ENCODE results near the gene CACNB3.
"Not testable (repeated sequence)": the region's sequence is repeated elsewhere in the genome, so short reads cannot be mapped to it uniquely, and the experiment has no call there.

The CACNB3 gene

DNA sequence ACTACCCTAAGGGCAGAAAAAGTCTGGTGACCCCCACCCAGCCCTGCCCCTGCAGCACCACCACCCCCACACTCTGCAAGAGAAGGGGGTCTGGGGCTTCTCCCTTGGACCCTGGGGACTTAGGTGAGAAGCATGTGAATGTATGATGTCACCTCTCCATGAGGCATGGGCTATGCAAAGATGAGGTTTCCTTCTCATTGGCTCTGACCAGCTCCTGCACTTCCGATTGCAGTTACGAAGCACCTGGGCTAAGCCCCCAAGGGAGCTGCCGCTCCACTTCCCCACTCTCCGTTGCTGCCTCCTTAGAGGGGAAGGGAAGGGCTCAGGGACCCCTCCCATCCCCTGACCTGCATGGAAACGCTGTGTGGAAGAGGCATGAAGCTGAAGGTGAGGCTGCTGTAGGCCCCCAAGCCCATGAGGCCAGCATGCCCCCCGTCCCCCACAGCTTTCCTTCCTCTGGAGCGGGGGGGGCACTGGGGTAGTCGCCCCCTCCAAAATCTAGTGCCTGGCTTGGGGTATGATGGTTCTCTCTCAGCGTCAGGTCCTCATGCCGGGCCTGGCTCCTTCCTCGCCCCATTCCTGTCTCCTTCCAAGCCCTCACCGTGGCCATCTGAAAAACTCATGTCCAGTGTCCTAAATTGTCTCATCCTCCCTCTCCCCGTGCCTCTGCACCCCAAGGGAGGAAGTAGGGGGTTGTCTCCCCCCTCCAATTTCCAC is 39.1 kb downstream of the CACNB3 start:
- no peak for DNase-seq

DNA sequence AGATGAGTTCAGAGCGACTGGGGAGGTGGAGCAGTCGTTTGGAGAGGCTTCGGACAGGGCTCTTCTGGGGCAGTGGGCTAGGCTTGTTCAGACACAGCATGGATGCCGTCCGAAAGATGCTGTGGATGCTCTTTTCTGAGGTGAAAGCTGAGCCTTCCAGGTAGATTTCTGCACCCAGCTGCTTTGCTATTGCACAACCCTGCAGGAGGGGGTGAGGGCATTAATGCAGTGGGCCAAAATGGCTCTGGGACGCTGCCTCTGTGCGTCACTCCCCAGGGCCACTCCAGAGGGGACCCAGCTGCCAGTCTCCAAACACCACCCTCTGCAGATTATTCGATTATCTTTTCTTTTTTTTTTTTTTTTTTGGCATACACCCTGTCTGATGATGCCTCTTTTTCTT is 39.7 kb downstream of the CACNB3 start:
- DNase-seq: no peak

DNA sequence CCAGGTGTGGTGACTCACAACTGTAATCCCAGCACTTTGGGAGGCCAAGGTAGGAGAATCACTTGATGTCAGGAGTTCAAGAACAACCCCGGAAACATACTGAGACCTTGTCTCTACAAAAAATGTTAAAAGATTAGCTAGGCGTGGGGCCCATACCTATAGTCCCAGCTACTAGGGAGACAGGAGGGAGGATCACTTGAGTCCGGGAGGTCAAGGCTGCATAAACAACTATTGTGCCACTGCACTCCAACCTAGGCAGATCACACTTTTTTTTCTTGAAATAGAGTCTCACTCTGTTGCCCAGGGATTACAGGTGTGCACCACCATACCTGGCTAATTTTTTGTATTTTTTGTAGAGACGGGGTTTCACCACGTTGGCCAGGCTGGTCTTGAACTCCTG is 41.3 kb downstream of the CACNB3 start:
- DNase-seq: no peak

DNA sequence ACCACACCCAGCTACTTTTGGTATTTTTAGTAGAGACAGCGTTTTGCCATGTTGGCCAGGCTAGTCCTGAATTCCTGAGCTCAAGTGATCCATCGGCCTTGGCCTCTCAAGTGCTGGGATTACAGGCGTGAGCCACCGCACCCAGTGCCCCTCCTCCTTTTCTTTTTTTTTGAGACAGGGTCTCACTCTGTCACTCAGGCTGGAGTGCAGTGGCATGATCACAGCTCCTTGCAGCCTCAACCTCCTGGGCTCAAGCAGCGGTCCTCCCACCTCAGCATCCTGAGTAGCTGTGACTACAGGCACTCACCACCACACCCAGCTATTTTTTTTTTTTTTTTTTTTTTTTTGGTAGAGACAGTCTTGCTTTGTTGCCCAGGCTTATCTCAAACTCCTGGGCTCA is 41.9 kb downstream of the CACNB3 start:
- DNase-seq: not testable (repeated sequence)

DNA sequence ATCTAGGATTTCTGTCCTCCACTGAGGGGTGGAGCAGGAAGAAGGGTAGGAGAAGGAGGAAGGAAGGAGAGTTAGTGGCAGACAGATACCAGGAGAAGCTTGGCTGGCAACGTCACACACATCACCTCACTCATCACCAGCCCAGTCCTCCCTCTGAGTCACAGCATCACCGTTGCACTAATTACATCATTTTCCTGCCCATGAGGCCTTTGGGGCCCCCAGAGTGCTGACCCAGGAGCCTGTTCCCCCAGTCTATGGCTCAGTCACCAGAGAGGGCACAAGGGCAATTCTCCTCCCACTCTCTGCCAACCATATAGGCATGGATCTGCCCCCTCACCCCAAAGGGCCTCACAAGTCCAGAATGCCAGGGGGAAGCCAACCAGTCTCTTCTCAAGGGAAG is 42.8 kb downstream of the CACNB3 start:
- DNase-seq: no peak

DNA sequence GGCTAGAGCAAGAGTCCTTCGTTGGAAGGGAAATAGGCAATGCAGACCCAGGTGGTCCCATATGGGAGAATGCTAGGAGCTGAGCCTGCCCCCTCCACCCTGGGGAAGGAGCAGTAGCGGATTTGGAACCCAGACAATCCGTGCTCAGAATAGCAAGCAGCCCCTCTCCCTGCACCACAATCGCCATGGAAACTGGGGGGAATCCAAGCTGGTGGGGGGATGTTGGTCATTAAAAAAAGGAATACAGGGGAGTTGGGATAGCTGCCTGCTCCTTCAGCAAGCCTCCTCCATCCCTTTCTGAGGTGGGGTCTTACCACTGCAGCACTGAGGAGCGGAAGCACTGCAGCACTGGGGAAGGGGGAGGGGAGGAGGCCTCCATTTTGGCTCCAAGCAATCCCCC is 44.5 kb downstream of the CACNB3 start:
- DNase-seq: no peak

DNA sequence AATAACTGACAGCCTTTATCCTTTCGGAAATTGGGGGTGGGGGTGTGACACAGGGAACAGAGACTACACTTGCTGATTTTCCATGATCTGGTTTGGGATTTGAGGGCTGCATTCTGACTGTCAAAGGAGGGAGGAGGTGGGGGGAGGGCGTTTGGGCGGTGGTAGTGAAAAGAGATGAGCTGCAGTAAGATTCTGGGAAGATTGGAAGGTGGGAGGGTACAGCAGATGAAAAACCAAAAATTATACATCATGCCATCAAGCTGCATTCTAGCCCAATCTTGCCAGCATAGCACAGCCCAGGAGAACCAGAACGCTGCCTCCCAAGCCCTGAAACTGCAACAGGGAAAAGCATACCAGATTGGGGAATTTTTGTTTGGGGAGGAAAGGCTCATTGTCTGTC is 45.0 kb downstream of the CACNB3 start:
- no peak for DNase-seq

DNA sequence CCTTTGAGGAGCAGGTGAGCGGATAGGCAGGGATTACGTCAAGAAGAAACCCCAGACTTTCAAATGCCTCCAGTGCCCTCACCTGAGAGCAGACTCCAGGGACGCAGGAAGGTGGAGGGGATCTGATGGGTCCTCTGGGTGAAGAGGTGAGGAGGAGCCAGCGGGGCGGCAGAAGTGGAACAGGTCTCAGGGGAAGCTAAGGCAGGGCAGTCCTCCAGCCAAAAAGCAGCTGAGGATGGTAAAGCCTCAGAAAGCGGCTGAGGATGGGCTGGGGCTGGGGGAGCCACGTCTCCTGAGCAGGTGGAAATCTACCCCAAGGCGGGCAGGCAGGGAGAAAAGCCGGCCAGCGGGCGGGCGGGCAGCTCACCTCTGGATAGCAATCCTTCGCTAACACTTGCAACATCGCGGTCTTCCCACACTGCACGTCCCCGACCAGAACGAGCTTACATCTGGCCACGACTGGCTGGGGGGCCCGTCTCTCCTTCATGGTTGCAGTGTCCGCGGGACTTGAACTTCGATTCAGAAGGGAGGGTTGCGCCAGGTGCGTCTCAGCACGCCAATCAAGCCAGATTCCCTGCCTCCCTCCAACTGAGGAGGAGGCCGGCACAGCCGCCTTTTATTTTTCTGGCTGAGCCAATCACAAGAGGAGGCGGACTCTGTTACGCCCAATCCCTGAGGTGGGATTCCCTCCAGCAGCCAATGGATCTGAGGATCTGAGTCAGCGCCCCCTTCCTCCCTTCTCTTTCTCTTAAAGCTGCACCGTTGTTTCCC is 47.2 kb downstream of the CACNB3 start, which contains the start of gene RND1:
Gene RND1, minus strand, starts transcription at position 590 of the 771 bp plus-strand sequence. Its CDS starts 103 bp downstream, at position 487.
- DNase-seq: peak; percentile 88

DNA sequence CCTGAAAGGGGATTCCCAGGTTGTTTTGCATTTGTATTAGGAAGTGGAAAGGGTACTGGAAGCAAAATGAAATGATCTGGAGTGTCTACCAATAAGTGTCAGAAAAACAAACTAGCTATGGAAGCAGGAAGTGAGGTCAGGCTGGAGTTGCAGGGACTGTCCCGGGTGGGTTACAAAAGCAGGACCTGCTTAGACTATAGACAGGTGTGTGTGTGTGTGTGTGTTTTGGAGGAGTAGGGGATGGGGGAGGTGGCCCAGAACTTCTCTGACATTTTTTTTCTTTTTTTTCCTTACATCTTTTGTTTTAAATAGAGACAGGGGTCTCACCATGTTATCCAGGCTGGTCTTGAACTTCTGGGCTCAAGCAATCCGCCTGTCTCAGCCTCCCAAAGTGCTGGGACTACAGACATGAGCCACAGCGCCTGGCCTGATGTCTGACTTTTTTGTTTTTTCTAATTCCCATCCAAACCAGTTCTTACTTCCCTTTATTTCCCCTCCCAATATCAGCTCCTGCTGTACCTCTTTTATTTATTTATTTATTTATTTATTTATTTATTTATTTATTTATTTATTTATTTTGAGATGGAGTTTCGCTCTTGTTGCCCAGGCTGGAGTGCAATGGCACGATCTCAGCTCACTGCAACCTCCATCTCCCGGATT is 47.9 kb downstream of the CACNB3 start:
- DNase-seq: no peak

DNA sequence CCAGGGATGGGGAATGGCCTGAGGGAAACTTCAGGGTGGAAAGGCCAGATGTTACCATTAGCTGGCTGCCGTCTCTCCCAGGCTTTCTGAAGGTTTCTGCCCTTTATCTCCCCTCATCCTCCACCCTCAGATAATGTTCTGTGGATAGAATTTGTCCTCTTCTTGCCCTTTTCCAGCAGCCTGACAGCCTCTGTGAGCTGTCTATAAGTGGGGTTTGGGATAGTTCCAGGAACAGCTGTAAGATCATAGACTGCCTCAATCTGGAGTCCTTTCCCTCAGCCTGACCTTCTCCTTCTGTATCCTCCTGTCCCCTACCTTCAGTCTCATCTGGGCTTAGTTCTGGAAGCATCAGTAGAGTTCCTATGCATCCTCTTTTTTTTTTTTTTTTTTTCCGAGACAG is 50.2 kb downstream of the CACNB3 start:
- DNase-seq: no peak

DNA sequence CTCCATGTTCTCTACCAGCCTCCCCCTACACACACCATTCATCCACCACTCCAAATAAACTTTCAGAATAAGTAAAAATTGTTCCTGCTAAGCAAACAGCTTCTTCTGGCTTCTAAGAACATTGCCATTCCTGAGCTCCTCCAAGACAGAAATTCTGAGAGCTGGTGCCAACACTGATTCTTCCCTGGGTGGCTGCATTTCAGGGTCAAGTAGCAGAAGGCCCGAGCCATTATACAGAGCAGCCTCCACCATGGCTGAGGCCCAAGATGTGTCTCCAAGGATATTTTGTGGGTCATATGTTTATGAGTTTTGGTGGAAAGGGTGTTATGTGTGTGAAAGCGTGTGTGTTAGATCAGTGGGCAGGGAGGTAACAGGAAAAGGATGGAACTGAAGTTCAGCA is 50.9 kb downstream of the CACNB3 start:
- no peak for DNase-seq

DNA sequence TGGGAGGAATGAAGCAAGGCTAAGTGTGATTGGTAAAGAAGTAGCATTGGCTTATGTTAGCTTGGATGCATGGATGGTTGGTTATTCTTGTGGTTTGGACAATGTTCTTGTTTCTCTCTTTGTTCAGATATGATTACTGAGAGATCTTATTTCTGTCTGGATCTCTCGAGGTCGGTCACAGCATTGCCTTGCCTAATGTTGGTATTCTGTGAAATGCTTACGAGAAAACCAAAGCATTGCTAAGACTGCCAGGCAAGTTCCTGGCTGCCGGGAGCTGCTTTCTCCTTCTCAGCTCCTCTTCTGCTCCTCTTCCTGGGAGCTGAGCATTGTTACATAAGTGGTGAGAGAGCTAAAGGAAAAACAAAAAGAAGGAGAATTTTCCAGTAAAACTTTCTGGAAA is 54.8 kb downstream of the CACNB3 start:
- DNase-seq: no peak

DNA sequence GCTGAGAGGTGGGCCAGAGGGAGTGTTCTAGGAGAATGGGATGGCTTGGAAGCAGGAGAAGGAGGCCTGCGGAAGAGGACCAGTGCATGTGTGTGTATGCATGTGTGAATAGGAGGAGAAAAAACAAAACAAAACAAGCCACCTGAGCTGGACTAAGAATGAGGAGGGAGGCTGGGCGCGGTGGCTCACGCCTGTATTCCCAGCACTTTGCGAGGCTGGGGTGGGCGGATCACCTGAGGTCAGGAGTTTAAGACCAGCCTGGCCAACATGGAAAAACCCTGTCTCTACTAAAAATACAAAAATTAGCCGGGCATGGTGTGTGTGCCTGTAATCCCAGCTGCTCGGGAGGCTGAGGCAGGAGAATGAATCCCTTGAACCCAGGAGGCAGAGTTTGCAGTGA is 55.2 kb downstream of the CACNB3 start:
- not testable (repeated sequence) for DNase-seq

DNA sequence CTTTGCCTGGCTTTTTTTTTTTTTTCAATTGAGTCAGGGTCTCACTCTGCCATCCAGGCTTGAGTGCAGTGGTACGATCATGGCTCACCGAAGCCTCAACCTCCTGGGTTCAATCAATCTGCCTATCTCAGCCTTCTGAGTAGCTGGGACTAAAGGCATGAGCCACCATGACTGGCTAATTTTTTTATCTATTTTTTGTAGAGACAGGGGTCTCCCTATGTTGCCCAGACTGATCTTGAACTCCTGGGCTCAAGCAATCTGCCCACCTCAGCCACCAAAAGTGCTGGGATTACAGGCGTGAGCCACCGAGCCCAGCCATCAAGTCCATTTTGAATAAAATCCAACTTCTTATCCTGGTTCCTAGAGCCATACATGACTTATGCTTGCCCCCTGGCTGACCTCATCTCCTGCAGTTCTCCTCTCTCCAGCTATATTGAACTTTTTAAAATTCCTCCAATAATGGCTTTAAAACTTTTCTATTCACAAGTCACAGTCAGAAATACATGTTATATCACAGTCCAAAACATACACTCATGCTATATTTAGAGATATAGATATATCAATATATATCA is 57.7 kb downstream of the CACNB3 start:
- no peak for DNase-seq
